Stomach (tissue), 4 donors: ENCODE results near the gene ATRNL1.

Experiments used
- EP300 ChIP-seq: sonication (generic); formaldehyde crosslinking; IDR thresholded peaks from one replicate; pipeline ENCODE4 v1.6.1; 2017; ENCODE audit warnings: antibody characterized with exemption
- POLR2A ChIP-seq, 4 donors: fragments of 450-650 bp; IDR thresholded peaks; one replicate each; pipeline ENCODE4 v1.6.1; 2016; ENCODE audit warnings: antibody characterized with exemption in 4 of 4, control low read depth in 2 of 4, mild to moderate bottlenecking in 1 of 4, moderate library complexity in 1 of 4
- POLR2AphosphoS5 ChIP-seq, 3 donors: sonication (generic); formaldehyde crosslinking; IDR thresholded peaks; one replicate each; pipeline ENCODE4 v1.6.1; 2016; ENCODE audit warnings: antibody characterized with exemption in 3 of 3
- TF ChIP-seq, protein P1 (sequence below), 7 experiments: fragments of 450-650 bp in 4 of 7; fragments of 200-600 bp in 3 of 7; sonication (generic) in 3 of 7; IDR thresholded peaks; one replicate each; pipeline ENCODE4 v1.5.1; 2016 to 2019; ENCODE audit warnings: antibody characterized with exemption in 7 of 7, control low read depth in 2 of 7, mild to moderate bottlenecking in 1 of 7

DNA sequence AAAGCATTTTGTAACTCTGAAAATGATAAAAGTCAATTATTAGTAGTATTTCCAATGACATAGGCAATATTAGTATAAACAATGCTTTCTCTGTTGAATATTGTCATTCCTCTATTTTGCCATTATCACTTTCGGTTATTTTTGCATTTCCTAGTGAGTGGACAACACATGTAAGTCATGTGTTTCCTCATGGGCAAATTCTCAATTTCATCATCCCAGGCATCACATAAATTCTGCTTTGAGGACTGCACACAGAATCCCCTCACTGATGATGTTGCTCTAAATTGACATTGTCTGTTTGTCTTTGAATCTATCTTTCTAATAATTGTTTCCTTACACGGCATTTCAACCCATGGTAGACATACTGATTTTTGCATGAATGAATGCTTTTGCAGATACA, 842.6 kb downstream of the ATRNL1 start:
- TF ChIP-seq POLR2AphosphoS5 (IDR thresholded peaks at IDR 0.05) (no peak), POLR2A (IDR thresholded peaks at IDR 0.05) (no peak), EP300 (no peak)
- TF ChIP-seq, protein P1, sequence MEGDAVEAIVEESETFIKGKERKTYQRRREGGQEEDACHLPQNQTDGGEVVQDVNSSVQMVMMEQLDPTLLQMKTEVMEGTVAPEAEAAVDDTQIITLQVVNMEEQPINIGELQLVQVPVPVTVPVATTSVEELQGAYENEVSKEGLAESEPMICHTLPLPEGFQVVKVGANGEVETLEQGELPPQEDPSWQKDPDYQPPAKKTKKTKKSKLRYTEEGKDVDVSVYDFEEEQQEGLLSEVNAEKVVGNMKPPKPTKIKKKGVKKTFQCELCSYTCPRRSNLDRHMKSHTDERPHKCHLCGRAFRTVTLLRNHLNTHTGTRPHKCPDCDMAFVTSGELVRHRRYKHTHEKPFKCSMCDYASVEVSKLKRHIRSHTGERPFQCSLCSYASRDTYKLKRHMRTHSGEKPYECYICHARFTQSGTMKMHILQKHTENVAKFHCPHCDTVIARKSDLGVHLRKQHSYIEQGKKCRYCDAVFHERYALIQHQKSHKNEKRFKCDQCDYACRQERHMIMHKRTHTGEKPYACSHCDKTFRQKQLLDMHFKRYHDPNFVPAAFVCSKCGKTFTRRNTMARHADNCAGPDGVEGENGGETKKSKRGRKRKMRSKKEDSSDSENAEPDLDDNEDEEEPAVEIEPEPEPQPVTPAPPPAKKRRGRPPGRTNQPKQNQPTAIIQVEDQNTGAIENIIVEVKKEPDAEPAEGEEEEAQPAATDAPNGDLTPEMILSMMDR (IDR thresholded peaks at IDR 0.05) = no peak
